SJCRH30 (cell line): ENCODE measurements around the gene FAM89B. TPM values are rescaled to one million over a fixed set of nuclear protein-coding genes. Genes with fewer than 3 reads are reported as not detected.
A peak's percentile ranks its signal among the peaks of the same experiment; 100 is the strongest.
"Not testable (repeated sequence)": the region's sequence is repeated elsewhere in the genome, so short reads cannot be mapped to it uniquely, and the experiment has no call there.

ENCODE experiments used
- DNase-seq, 2 experiments: peaks; one replicate each; pipeline ENCODE4 v3.0.0-alpha.2; 2015 to 2020
- H3K27ac ChIP-seq: fragments of 250-450 bp; sonication (Bioruptor Pico); 2 replicates; pipeline ENCODE4 v1.5.1; 2020; ENCODE audit warnings: mild to moderate bottlenecking, moderate library complexity
- H3K27me3 ChIP-seq: fragments of 250-450 bp; sonication (Bioruptor Pico); 2 replicates; pipeline ENCODE4 v1.5.1; 2020; ENCODE audit warnings: mild to moderate bottlenecking, moderate library complexity
- H3K36me3 ChIP-seq: fragments of 250-450 bp; sonication (Bioruptor Pico); 2 replicates; pipeline ENCODE4 v1.5.1; 2020; ENCODE audit warnings: mild to moderate bottlenecking, moderate library complexity
- H3K4me1 ChIP-seq: fragments of 250-450 bp; sonication (Bioruptor Pico); 2 replicates; pipeline ENCODE4 v1.5.1; 2020; ENCODE audit warnings: mild to moderate bottlenecking, moderate library complexity
- H3K4me3 ChIP-seq: fragments of 250-450 bp; sonication (Bioruptor Pico); 2 replicates; pipeline ENCODE4 v1.5.1; 2020; ENCODE audit warnings: mild to moderate bottlenecking, moderate library complexity
- H3K9me3 ChIP-seq: fragments of 250-450 bp; sonication (Bioruptor Pico); replicated peaks from 2 replicates; pipeline ENCODE4 v1.5.1; 2020; ENCODE audit warnings: mild to moderate bottlenecking, moderate library complexity
- total RNA-seq: library from RNA; depleted of rRNA; stranded (reverse); fragments of >200 nt; shearing (Covaris generic); gene quantifications from 2 replicates; pipeline ENCODE4 v1.2.3, GENCODE V29; 2014

Gene FAM89B
- total RNA-seq, 1 experiment from 2014 or later, result 18.3 TPM

- Histone ChIP-seq H3K9me3 (no peaks in the 10 kb centered on the region), H3K4me1 (peaks cover 55% of the 10 kb centered on the region), H3K27me3 (no peaks in the 10 kb centered on the region), H3K27ac (peak within 1 kb of the TSS; percentile 71), H3K36me3 (no peaks in the 10 kb centered on the region), H3K4me3 (peak within 1 kb of the TSS; percentile 66)
- DNase-seq, result peak; percentile 64 to 74
Measured at GRCh38 chr11:65558002-65558929, 14.1 kb upstream of the FAM89B start, which contains the start of gene LTBP3. LTBP3 (minus strand) TSS chr11:65558359; CDS start chr11:65557959, 400 bp downstream.

GRCh38 chr11:65558930-65559509, 13.3 kb upstream of the FAM89B start:
- H3K4me3 ChIP-seq, result peak overlapping the region; percentile 66
- peaks cover 55% of the 10 kb centered on the region for H3K4me1 ChIP-seq
- H3K36me3 ChIP-seq, result no peaks in the 10 kb centered on the region
- no peaks in the 10 kb centered on the region for H3K27me3 ChIP-seq
- peak in 1 of 2 experiments; percentile 29 for DNase-seq
- H3K27ac ChIP-seq, result peak overlapping the region; percentile 71
- no peaks in the 10 kb centered on the region for H3K9me3 ChIP-seq

- Histone ChIP-seq H3K27me3 (no peaks in the 10 kb centered on the region), H3K36me3 (no peaks in the 10 kb centered on the region), H3K4me1 (peaks cover 55% of the 10 kb centered on the region), H3K9me3 (no peaks in the 10 kb centered on the region), H3K27ac (peak overlapping the region; percentile 71; the same call in 1 of the 2 replicates), H3K4me3 (no peak overlapping the region)
- no peak for DNase-seq
Measured at GRCh38 chr11:65559535-65559934, 12.8 kb upstream of the FAM89B start.

- H3K9me3 ChIP-seq, result no peaks in the 10 kb centered on the region
- H3K4me3 ChIP-seq, result no peak overlapping the region
- H3K27ac ChIP-seq, result peak overlapping the region; percentile 71; the same call in 1 of the 2 replicates
- DNase-seq, result peak in 1 of 2 experiments; percentile 57
- H3K36me3 ChIP-seq, result no peaks in the 10 kb centered on the region
- H3K4me1 ChIP-seq, result peaks cover 51% of the 10 kb centered on the region
- H3K27me3 ChIP-seq, result no peaks in the 10 kb centered on the region
Measured at GRCh38 chr11:65559951-65560537, 12.3 kb upstream of the FAM89B start.

- Histone ChIP-seq H3K27ac (peak overlapping the region; percentile 71; the same call in 1 of the 2 replicates), H3K9me3 (no peaks in the 10 kb centered on the region), H3K4me1 (peaks cover 44% of the 10 kb centered on the region), H3K36me3 (no peaks in the 10 kb centered on the region), H3K27me3 (no peaks in the 10 kb centered on the region), H3K4me3 (no peak overlapping the region)
- peak; percentile 80 to 82 for DNase-seq
Measured at GRCh38 chr11:65560555-65561418, 11.6 kb upstream of the FAM89B start.

- H3K27ac ChIP-seq, result no peak overlapping the region
- H3K36me3 ChIP-seq, result no peaks in the 10 kb centered on the region
- no peak overlapping the region for H3K4me3 ChIP-seq
- H3K9me3 ChIP-seq, result no peaks in the 10 kb centered on the region
- peaks cover 35% of the 10 kb centered on the region for H3K4me1 ChIP-seq
- no peak for DNase-seq
- H3K27me3 ChIP-seq, result no peaks in the 10 kb centered on the region
Measured at GRCh38 chr11:65562020-65562419, 10.3 kb upstream of the FAM89B start.

GRCh38 chr11:65562788-65563187, 9.6 kb upstream of the FAM89B start:
- no peaks in the 10 kb centered on the region for H3K9me3 ChIP-seq
- no peak for DNase-seq
- no peak overlapping the region for H3K4me3 ChIP-seq
- no peaks in the 10 kb centered on the region for H3K36me3 ChIP-seq
- H3K4me1 ChIP-seq, result peaks cover 32% of the 10 kb centered on the region
- no peak overlapping the region for H3K27ac ChIP-seq
- no peaks in the 10 kb centered on the region for H3K27me3 ChIP-seq

- Histone ChIP-seq H3K27me3 (no peaks in the 10 kb centered on the region), H3K4me1 (peaks cover 31% of the 10 kb centered on the region), H3K36me3 (no peaks in the 10 kb centered on the region), H3K27ac (no peak overlapping the region), H3K9me3 (no peaks in the 10 kb centered on the region), H3K4me3 (no peak overlapping the region)
- no peak for DNase-seq
Measured at GRCh38 chr11:65563601-65564000, 8.7 kb upstream of the FAM89B start.

- H3K36me3 ChIP-seq, H3K27me3 ChIP-seq, H3K4me3 ChIP-seq, DNase-seq, H3K9me3 ChIP-seq, H3K27ac ChIP-seq: not testable (repeated sequence)
- peaks cover 21% of the 10 kb centered on the region for H3K4me1 ChIP-seq
Measured at GRCh38 chr11:65564879-65565559, 7.3 kb upstream of the FAM89B start.

GRCh38 chr11:65565624-65566453, 6.5 kb upstream of the FAM89B start:
- Histone ChIP-seq H3K9me3 (no peaks in the 10 kb centered on the region), H3K36me3 (no peaks in the 10 kb centered on the region), H3K4me3 (no peak overlapping the region), H3K4me1 (peaks cover 13% of the 10 kb centered on the region), H3K27me3 (no peaks in the 10 kb centered on the region), H3K27ac (no peak overlapping the region)
- DNase-seq, result no peak

- no peaks in the 10 kb centered on the region for H3K9me3 ChIP-seq
- no peak for DNase-seq
- peak overlapping the region; percentile 10; the same call in 1 of the 2 replicates for H3K27ac ChIP-seq
- peak overlapping the region; percentile 88 for H3K4me3 ChIP-seq
- no peaks in the 10 kb centered on the region for H3K36me3 ChIP-seq
- peaks cover 17% of the 10 kb centered on the region for H3K4me1 ChIP-seq
- no peaks in the 10 kb centered on the region for H3K27me3 ChIP-seq
Measured at GRCh38 chr11:65569164-65569972, 3.0 kb upstream of the FAM89B start.
